Activated naive CD8-positive, alpha-beta T cell treated with anti-CD3 and anti-CD28 coated beads, Interleukin-2, amount 50 U/mL, for 24 hours (primary cell): Measurements from ENCODE around the gene TP63.

Experiments used
- ATAC-seq: fragments of 150-1000 bp; cut with Tn5 transposase; one replicate; pipeline ENCODE4 v1.10.0; 2021
- DNase-seq: peaks from one replicate; pipeline ENCODE4 v3.0.0; 2021
- H3K27ac Mint-ChIP-seq: one replicate; pipeline ENCODE4 v1.8.0; 2021; ENCODE audit warnings: mild to moderate bottlenecking, mixed read lengths
- H3K27me3 Mint-ChIP-seq: one replicate; pipeline ENCODE4 v1.8.0; 2021; ENCODE audit warnings: mixed read lengths
- H3K36me3 Mint-ChIP-seq: one replicate; pipeline ENCODE4 v1.8.0; 2021; ENCODE audit warnings: low read depth, mixed read lengths
- H3K4me1 Mint-ChIP-seq: one replicate; pipeline ENCODE4 v1.8.0; 2021; ENCODE audit warnings: mixed read lengths
- H3K4me3 Mint-ChIP-seq: one replicate; pipeline ENCODE4 v1.8.0; 2021; ENCODE audit warnings: mild to moderate bottlenecking, moderate library complexity, mixed read lengths
- H3K9me3 Mint-ChIP-seq: one replicate; pipeline ENCODE4 v1.8.0; 2021; ENCODE audit warnings: mixed read lengths

TP63 gene

DNA sequence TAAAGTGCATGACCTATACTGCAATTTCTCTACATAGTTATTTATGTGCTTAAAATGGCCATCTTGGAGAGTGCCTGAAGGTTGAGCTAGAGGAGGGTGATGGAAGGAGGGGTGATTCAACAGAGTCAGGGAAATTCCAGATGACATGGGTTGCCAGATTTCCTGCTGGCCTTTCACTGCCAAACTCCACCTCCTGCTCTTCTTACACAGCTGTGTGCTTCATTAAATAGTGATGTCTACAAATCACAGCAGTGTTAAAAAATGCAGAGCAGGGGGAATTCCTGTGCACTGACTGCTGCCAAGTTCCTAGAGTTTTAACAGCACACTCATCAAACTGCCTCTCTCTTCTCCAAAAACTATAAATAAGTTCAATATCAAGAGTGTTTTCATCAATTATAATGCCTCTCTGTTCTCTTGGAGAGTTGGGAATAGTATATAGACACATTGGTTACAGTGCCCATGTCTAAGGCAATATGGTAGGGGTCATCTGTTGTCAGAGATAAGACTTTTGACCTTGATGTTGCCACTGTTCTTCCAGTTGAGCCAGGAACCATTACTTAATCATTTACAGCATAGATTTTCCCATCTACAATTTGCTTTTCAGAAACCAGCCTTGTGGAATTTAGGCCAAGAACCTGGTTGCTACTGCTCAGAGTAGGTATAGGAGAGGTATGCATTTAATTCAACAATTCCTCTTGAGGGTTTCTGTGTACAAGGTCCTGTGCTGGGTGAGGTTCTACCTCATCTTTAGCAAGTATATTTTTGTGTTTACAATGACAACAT is 79.6 kb downstream of the TP63 start:
- Mint-ChIP-seq H3K27me3 (no peaks in the 10 kb centered on the region), H3K4me3 (no peak overlapping the region), H3K36me3 (no peaks in the 10 kb centered on the region), H3K27ac (no peak overlapping the region), H3K9me3 (no peaks in the 10 kb centered on the region), H3K4me1 (peaks cover 9% of the 10 kb centered on the region)
- DNase-seq (no peak), ATAC-seq (peak; percentile 68)

- Mint-ChIP-seq H3K9me3 (no peaks in the 10 kb centered on the region), H3K36me3 (no peaks in the 10 kb centered on the region), H3K4me1 (peaks cover 9% of the 10 kb centered on the region), H3K4me3 (no peak overlapping the region), H3K27ac (no peak overlapping the region), H3K27me3 (no peaks in the 10 kb centered on the region)
- no peak for DNase-seq
- ATAC-seq: no peak
Observed at GRCh38 chr3:189712906-189713483, 81.8 kb downstream of the TP63 start.

DNA sequence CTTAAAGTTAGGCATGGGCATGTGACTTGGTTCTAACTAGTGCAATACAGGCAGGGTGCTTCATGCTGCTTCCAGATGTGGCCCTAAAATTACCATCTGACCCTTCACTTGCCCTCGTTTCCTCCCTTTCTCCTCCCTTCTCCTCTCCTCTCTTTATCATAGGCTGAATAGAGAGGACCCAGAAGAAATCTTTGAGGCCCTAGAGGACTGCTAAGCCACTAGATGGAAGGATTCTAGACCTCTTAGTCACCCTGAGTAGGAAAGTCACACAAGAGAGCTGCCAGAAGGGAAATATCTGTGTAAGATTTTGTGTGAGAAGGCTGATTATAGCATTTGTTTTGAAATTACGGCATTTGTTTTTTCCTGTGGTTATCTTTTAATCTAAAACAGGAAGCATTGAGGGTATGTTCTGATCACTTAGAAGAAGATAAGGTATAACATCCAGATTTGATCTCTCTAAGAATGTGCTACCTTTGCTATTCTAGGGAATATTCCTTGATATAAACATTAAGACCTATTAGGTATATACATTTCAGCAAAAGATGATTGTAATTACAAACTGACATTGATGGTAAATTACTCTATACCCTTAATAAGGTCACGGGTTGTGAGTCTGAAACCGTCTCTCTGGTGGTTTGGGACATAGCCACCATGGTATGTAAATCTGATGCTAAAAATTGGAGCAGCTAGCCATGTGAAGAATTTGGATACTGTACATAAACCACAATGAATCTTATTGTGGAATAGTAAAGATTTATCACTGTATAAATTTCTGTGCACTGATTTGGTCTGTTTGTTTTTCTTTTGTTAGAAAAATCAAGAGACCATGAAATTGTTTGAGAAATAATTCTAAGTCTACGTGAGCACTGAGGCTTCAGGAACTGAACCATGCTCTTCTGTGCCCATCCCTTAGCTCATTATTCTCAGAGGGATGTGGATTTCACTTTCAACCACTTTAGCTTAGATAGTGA is 84.1 kb downstream of the TP63 start:
- H3K27me3 Mint-ChIP-seq: no peaks in the 10 kb centered on the region
- H3K9me3 Mint-ChIP-seq: no peaks in the 10 kb centered on the region
- ATAC-seq (no peak), DNase-seq (no peak)
- peaks cover 8% of the 10 kb centered on the region for H3K4me1 Mint-ChIP-seq
- no peak overlapping the region for H3K4me3 Mint-ChIP-seq
- no peaks in the 10 kb centered on the region for H3K36me3 Mint-ChIP-seq
- no peak overlapping the region for H3K27ac Mint-ChIP-seq

- no peak overlapping the region for H3K27ac Mint-ChIP-seq
- H3K4me1 Mint-ChIP-seq: peaks cover 4% of the 10 kb centered on the region
Observed at GRCh38 chr3:189718215-189718614, 87.0 kb downstream of the TP63 start.

GRCh38 chr3:189720736-189721417 is 89.7 kb downstream of the TP63 start:
- Mint-ChIP-seq H3K9me3 (no peaks in the 10 kb centered on the region), H3K27me3 (no peaks in the 10 kb centered on the region), H3K4me3 (no peak overlapping the region), H3K27ac (no peak overlapping the region), H3K36me3 (no peaks in the 10 kb centered on the region), H3K4me1 (no peaks in the 10 kb centered on the region)
- ATAC-seq (no peak), DNase-seq (no peak)

More at GRCh38 chr3:189718215-189718614, 87.0 kb downstream of the TP63 start:
- no peaks in the 10 kb centered on the region for H3K27me3 Mint-ChIP-seq
- H3K9me3 Mint-ChIP-seq: no peaks in the 10 kb centered on the region
- DNase-seq (no peak), ATAC-seq (no peak)
- no peak overlapping the region for H3K4me3 Mint-ChIP-seq
- no peaks in the 10 kb centered on the region for H3K36me3 Mint-ChIP-seq

GRCh38 chr3:189721873-189722665 is 90.9 kb downstream of the TP63 start:
- H3K27me3 Mint-ChIP-seq: no peaks in the 10 kb centered on the region
- no peak for ATAC-seq
- H3K9me3 Mint-ChIP-seq: no peaks in the 10 kb centered on the region
- H3K4me3 Mint-ChIP-seq: no peak overlapping the region
- no peaks in the 10 kb centered on the region for H3K4me1 Mint-ChIP-seq
- no peak for DNase-seq
- H3K27ac Mint-ChIP-seq: no peak overlapping the region
- no peaks in the 10 kb centered on the region for H3K36me3 Mint-ChIP-seq

- ATAC-seq (no peak), DNase-seq (no peak)
- Mint-ChIP-seq H3K27me3 (no peaks in the 10 kb centered on the region), H3K4me1 (no peaks in the 10 kb centered on the region), H3K9me3 (no peaks in the 10 kb centered on the region), H3K4me3 (no peak overlapping the region), H3K36me3 (no peaks in the 10 kb centered on the region), H3K27ac (no peak overlapping the region)
Observed at GRCh38 chr3:189724356-189724755, 93.2 kb downstream of the TP63 start.

DNA sequence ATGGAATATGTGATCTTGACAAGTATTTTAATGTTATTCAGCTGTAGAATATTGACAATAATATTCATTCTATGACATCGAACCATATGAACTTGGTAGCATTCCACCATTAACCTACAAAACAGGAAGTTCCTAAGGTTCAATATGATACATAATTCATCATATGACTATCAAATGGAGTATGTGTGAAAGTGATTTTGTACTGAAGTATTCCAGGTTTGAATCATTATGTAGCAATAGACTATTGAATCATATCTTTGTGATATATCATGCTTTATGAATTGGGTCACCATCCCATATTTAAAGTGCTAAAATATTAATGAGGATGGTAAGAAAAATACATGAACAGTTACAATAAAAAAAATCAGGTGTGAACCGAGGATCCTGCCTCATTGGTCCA is 95.1 kb downstream of the TP63 start:
- ATAC-seq (no peak), DNase-seq (no peak)
- no peak overlapping the region for H3K4me3 Mint-ChIP-seq
- no peaks in the 10 kb centered on the region for H3K4me1 Mint-ChIP-seq
- H3K27ac Mint-ChIP-seq: no peak overlapping the region
- no peaks in the 10 kb centered on the region for H3K27me3 Mint-ChIP-seq
- H3K36me3 Mint-ChIP-seq: no peaks in the 10 kb centered on the region
- H3K9me3 Mint-ChIP-seq: no peaks in the 10 kb centered on the region

DNA sequence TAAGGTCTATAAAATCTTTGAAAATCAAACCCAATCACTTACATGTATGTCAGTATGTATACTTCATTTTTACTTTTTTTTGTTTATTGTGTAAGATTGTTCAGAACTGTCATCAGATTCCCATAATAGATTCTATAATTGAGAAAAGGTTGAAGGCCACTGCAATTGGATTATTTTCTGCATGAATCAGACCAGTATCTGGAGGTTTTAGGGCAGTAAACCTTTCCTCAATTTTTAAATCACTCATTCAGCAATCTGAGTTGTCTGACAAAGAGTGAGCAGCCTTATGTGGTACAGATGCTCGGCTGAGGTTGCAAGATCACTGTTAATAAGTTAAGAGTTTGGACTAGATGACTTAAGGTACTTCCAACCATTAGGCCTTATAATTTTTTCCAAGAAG is 96.0 kb downstream of the TP63 start:
- H3K36me3 Mint-ChIP-seq: no peaks in the 10 kb centered on the region
- ATAC-seq: no peak
- no peaks in the 10 kb centered on the region for H3K4me1 Mint-ChIP-seq
- no peaks in the 10 kb centered on the region for H3K27me3 Mint-ChIP-seq
- no peaks in the 10 kb centered on the region for H3K9me3 Mint-ChIP-seq
- H3K27ac Mint-ChIP-seq: no peak overlapping the region
- no peak overlapping the region for H3K4me3 Mint-ChIP-seq
- no peak for DNase-seq

DNA sequence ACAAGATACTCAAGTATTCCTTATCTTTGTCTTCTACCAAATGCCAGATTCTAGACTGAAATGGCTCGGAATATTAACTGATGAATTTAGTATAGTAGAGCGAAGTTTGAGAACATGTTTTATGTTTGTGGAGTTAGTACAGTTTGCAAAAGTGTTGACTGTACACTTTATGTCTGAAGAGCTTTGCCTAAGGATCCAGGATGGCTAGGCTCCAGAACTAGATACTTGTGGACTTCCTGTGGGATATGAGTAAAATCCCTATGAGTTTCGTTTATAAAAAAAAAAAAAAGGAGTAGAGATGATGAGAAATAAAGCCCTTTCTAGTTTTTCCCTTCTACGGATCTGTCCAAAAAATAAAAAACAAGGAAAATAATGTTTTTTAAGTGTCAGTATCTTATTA is 96.7 kb downstream of the TP63 start:
- H3K4me3 Mint-ChIP-seq: no peak overlapping the region

GRCh38 chr3:189728915-189729314 is 97.7 kb downstream of the TP63 start:
- Mint-ChIP-seq H3K27me3 (no peaks in the 10 kb centered on the region), H3K27ac (no peak overlapping the region), H3K4me3 (no peak overlapping the region), H3K36me3 (no peaks in the 10 kb centered on the region), H3K4me1 (no peaks in the 10 kb centered on the region), H3K9me3 (no peaks in the 10 kb centered on the region)
- no peak for DNase-seq
- no peak for ATAC-seq

More for the DNA sequence above, 96.7 kb downstream of the TP63 start:
- H3K27ac Mint-ChIP-seq: no peak overlapping the region
- no peaks in the 10 kb centered on the region for H3K4me1 Mint-ChIP-seq
- no peaks in the 10 kb centered on the region for H3K9me3 Mint-ChIP-seq
- ATAC-seq (no peak), DNase-seq (no peak)
- H3K36me3 Mint-ChIP-seq: no peaks in the 10 kb centered on the region
- H3K27me3 Mint-ChIP-seq: no peaks in the 10 kb centered on the region

- Mint-ChIP-seq H3K36me3 (no peaks in the 10 kb centered on the region), H3K27ac (no peak overlapping the region), H3K27me3 (peaks cover 2% of the 10 kb centered on the region), H3K4me3 (no peak overlapping the region), H3K9me3 (peaks cover 6% of the 10 kb centered on the region), H3K4me1 (peaks cover 2% of the 10 kb centered on the region)
- ATAC-seq (no peak), DNase-seq (no peak)
Observed at GRCh38 chr3:189734061-189734460, 102.9 kb downstream of the TP63 start.

- H3K27ac Mint-ChIP-seq: no peak overlapping the region
- DNase-seq (no peak), ATAC-seq (no peak)
- H3K9me3 Mint-ChIP-seq: peaks cover 9% of the 10 kb centered on the region
- H3K27me3 Mint-ChIP-seq: peaks cover 2% of the 10 kb centered on the region
- H3K4me3 Mint-ChIP-seq: no peak overlapping the region
- H3K36me3 Mint-ChIP-seq: no peaks in the 10 kb centered on the region
- H3K4me1 Mint-ChIP-seq: peaks cover 2% of the 10 kb centered on the region
Observed at GRCh38 chr3:189735913-189736312, 104.7 kb downstream of the TP63 start.

GRCh38 chr3:189737071-189737470 is 105.9 kb downstream of the TP63 start:
- Mint-ChIP-seq H3K4me1 (peaks cover 2% of the 10 kb centered on the region), H3K27me3 (peaks cover 2% of the 10 kb centered on the region), H3K36me3 (no peaks in the 10 kb centered on the region)

More at GRCh38 chr3:189737071-189737470, 105.9 kb downstream of the TP63 start:
- ATAC-seq (no peak), DNase-seq (no peak)
- Mint-ChIP-seq H3K27ac (no peak overlapping the region), H3K9me3 (peaks cover 10% of the 10 kb centered on the region), H3K4me3 (no peak overlapping the region)
